Lower leg skin (tissue), 4 donors: ENCODE data around the gene MBOAT7. TPM values are rescaled to one million over a fixed set of nuclear protein-coding genes. Genes with fewer than 3 reads are reported as not detected.
"Not testable (repeated sequence)": the region's sequence is repeated elsewhere in the genome, so short reads cannot be mapped to it uniquely, and the experiment has no call there.

Experiments
- DNase-seq, 2 donors: peaks; one replicate each; pipeline ENCODE4 v3.0.0-alpha.2; 2019; ENCODE audit warnings: low spot score in 2 of 2
- H3K4me3 ChIP-seq: fragments of 200-600 bp; sonication (generic); 2 replicates; pipeline ENCODE4 v1.5.1; 2017; ENCODE audit warnings: mild to moderate bottlenecking, low read depth; ENCODE audit not compliant: poor library complexity, severe bottlenecking
- POLR2A ChIP-seq, 2 donors: fragments of 450-650 bp; IDR thresholded peaks; one replicate each; pipeline ENCODE4 v1.6.1; 2016 to 2017; ENCODE audit warnings: antibody characterized with exemption in 2 of 2, mild to moderate bottlenecking in 1 of 2, moderate library complexity in 1 of 2
- WGBS, 2 donors: methylation state at CpG; one replicate each; pipeline ENCODE4 v1.1.5; 2018; 5-methylcytosine and 5-hydroxymethylcytosine counted together
- intact Hi-C: fragments of 100-400 bp; cut with DNase I; formaldehyde crosslinking; loops from one replicate; pipeline ENCODE4 v1.15.0; 2023; ENCODE audit warnings: low total_unique reads
- total RNA-seq, 4 donors: library from RNA; depleted of rRNA; stranded (reverse); fragments of >200 nt; gene quantifications; one replicate each; pipeline ENCODE4 v1.1.0, GENCODE V29; 2016
- TF ChIP-seq, protein P1 (sequence below), 3 donors: fragments of 450-650 bp; IDR thresholded peaks; one replicate each; pipeline ENCODE4 v1.5.1; 2016; ENCODE audit warnings: antibody characterized with exemption in 3 of 3, mild to moderate bottlenecking in 3 of 3, moderate library complexity in 2 of 3

The MBOAT7 gene
- total RNA-seq, 4 donors from 2014 or later, result 57.4 to 117 (median 62.2) TPM

GRCh38 chr19:54207676-54207982 lies 18.2 kb upstream of the MBOAT7 start:
- TF ChIP-seq, protein P1, sequence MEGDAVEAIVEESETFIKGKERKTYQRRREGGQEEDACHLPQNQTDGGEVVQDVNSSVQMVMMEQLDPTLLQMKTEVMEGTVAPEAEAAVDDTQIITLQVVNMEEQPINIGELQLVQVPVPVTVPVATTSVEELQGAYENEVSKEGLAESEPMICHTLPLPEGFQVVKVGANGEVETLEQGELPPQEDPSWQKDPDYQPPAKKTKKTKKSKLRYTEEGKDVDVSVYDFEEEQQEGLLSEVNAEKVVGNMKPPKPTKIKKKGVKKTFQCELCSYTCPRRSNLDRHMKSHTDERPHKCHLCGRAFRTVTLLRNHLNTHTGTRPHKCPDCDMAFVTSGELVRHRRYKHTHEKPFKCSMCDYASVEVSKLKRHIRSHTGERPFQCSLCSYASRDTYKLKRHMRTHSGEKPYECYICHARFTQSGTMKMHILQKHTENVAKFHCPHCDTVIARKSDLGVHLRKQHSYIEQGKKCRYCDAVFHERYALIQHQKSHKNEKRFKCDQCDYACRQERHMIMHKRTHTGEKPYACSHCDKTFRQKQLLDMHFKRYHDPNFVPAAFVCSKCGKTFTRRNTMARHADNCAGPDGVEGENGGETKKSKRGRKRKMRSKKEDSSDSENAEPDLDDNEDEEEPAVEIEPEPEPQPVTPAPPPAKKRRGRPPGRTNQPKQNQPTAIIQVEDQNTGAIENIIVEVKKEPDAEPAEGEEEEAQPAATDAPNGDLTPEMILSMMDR (IDR thresholded peaks at IDR 0.05), result no peak
- TF ChIP-seq POLR2A (IDR thresholded peaks at IDR 0.05), result no peak
- intact Hi-C loops, result no loop called here
- 77 to 80% methylated on average over 5 of the region's 5 CpGs for WGBS, 2 donors
- no peak for DNase-seq
- H3K4me3 ChIP-seq, result no peak overlapping the region

DNA sequence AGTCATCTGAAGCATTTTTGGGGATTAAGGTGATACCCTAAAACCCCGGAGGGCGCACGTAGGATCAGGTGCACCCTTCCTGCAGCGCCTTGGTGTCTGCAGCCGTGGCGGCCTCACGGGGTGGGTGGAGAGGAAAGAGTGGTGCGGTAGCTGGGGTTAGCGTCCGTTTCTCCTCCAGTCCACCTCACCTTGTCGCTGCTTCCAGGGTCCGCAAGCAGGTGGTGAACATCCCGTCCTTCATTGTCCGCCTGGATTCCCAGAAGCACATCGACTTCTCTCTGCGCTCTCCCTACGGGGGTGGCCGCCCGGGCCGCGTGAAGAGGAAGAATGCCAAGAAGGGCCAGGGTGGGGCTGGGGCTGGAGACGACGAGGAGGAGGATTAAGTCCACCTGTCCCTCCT lies 17.8 kb upstream of the MBOAT7 start:
- H3K4me3 ChIP-seq, intact Hi-C loops: not testable (repeated sequence)
- WGBS, 2 donors, result 71 to 80% methylated on average over 23 of the region's 23 CpGs

DNA sequence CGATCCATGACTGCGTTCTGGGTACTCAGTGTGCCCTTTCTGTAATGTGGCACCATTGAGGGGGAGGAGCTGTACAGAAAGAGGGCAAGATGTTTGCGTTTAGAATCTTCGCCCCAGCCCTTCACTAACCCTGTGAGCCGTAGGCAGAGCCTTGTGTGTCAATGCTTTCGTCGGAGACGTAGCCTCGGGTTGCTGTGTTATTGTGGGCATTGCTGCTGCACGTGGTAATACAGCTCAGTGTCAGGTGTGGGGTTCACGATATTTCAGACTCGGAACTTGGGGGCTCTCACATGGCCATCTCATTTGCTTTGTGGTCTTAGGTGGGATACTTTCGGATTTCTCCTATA lies 17.4 kb upstream of the MBOAT7 start:
- no peak overlapping the region for H3K4me3 ChIP-seq

More for the DNA sequence above, 17.8 kb upstream of the MBOAT7 start:
- DNase-seq, result not testable (repeated sequence)

GRCh38 chr19:54206030-54206830 lies 16.9 kb upstream of the MBOAT7 start:
- WGBS, 2 donors, result 89 to 94% methylated on average over 27 of the region's 27 CpGs
- DNase-seq, result no peak
- intact Hi-C loops, result no loop called here
- no peak overlapping the region for H3K4me3 ChIP-seq
- TF ChIP-seq, protein P1 (IDR thresholded peaks at IDR 0.05), result no peak
- no peak for TF ChIP-seq POLR2A (IDR thresholded peaks at IDR 0.05)

More for the DNA sequence above, 17.4 kb upstream of the MBOAT7 start:
- WGBS, 2 donors, result 78 to 87% methylated on average over 13 of the region's 13 CpGs
- intact Hi-C loops, result no loop called here
- no peak for TF ChIP-seq POLR2A (IDR thresholded peaks at IDR 0.05)
- TF ChIP-seq, protein P1 (IDR thresholded peaks at IDR 0.05), result no peak
- DNase-seq, result no peak

DNA sequence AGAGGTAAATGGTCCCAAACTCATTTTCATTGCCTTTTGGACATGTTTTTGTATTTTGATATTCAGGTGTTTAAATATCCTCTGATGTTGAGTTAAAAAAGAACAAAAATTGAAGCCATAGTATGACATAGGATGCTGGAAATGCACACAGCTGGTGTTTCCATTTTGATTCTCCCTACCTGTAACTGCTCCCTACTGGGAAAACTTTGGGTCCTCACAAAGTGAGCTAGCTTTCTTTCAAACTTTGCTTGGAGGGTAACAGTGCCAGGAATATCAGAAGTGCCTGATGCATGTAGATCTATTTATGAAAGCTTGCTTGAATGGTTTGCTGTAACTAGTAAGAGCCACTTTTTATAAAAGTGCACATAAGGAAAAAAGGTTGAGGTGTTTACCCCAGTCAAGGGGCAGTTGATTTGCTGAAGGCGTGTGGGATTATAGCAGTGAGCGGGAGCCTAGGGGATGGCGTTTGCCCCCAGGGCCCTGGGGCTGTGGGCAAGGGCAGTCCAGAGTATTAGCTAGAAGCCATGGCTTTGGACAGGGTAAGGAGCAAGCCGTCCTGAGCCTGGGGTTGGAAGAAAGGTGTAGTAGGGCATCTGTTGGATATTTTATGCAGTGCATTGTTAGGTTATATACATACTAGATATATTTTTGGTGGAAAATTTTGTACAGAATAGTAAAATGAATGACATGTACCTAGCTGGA lies 15.5 kb upstream of the MBOAT7 start:
- WGBS, 2 donors, result 73 to 81% methylated on average over 4 of the region's 4 CpGs
- DNase-seq, result no peak
- TF ChIP-seq POLR2A (IDR thresholded peaks at IDR 0.05), result no peak
- TF ChIP-seq, protein P1 (IDR thresholded peaks at IDR 0.05), result no peak
- intact Hi-C loops, result no loop called here
- H3K4me3 ChIP-seq, result no peak overlapping the region

- TF ChIP-seq POLR2A (IDR thresholded peaks at IDR 0.05), result no peak
- TF ChIP-seq, protein P1 (IDR thresholded peaks at IDR 0.05), result no peak
- H3K4me3 ChIP-seq, result no peak overlapping the region
- intact Hi-C loops, result no loop called here
- WGBS, 2 donors, result 56 to 62% methylated on average over 9 of the region's 9 CpGs
- DNase-seq, result no peak
These were observed 13.8 kb upstream of the MBOAT7 start for GRCh38 chr19:54203151-54203611.
